Measurements from ENCODE around the gene C3orf20. TPM values are rescaled to one million over a fixed set of nuclear protein-coding genes. Genes with fewer than 3 reads are reported as not detected.

C3orf20 gene
- total and polyA plus RNA-seq, 2 of the 13 experiments (the other 11 are each of a cell fraction or from before 2014, with no cell fraction given) = 0.03 to 0.04 TPM

GRCh38 chr3:14758297-14758696 is 83.4 kb downstream of the C3orf20 start:
- peaks cover 0 to 7% of the 10 kb centered on the region in 2 experiments; a peak in 1 of 5 replicates for H3K27me3 ChIP-seq (ENCODE audit: control insufficient read depth in 1 of 2, insufficient read depth in 2 of 2, low read length in 2 of 2)
- intact Hi-C loops (cut with micrococcal nuclease; ENCODE audit: unreplicated experiment) (no loop called here), in situ Hi-C loops (cut with HindIII; ENCODE audit: extremely low pct_ligation_motif_present, low pct_unique_long_range_greater_than_20kb) (no loop called here)
- WGBS (ENCODE audit: low lambda C conversion rate) = 36% methylated on average over 4 of the region's 4 CpGs
- H3K27ac ChIP-seq (ENCODE audit: extremely low read length, insufficient read depth, low read length) = no peak overlapping the region
- H3K4me3 ChIP-seq (replicated peaks in 1 of 3; ENCODE audit: insufficient read depth in 1 of 3, low read depth in 2 of 3, low read length in 3 of 3) = no peak overlapping the region
- H3K9ac ChIP-seq (ENCODE audit: insufficient read depth, low read depth, low read length) = no peak overlapping the region
- H3K4me1 ChIP-seq (ENCODE audit: insufficient read depth, low read length) = no peaks in the 10 kb centered on the region
- ATAC-seq (no peak), DNase-seq (ENCODE audit: low spot score) (no peak), FAIRE-seq (no peak)
- no peaks in the 10 kb centered on the region for H3K9me3 ChIP-seq (ENCODE audit: low read length)
- H3K4me2 ChIP-seq (ENCODE audit: low read depth, low read length) = no peak overlapping the region
- H2AFZ ChIP-seq (ENCODE audit: low read length) = no peak overlapping the region
- ChIA-PET POLR2A (no interaction called here), CTCF (ENCODE audit: low intra/inter-chr PET ratio, low total read pairs) (no interaction called here)
- no peaks in the 10 kb centered on the region for H3K79me2 ChIP-seq (ENCODE audit: insufficient read depth, low read length)
- no peaks in the 10 kb centered on the region for H3K36me3 ChIP-seq (replicated peaks in 1 of 2; ENCODE audit: control insufficient read depth in 1 of 2, insufficient read depth in 2 of 2, low read length in 2 of 2)
- H4K20me1 ChIP-seq (ENCODE audit: insufficient read depth, low read length) = no peaks in the 10 kb centered on the region
- BruUV-seq (replicated peaks) = no TSS peak
- TF ChIP-seq KDM3A (CRISPR knock-in tag; IDR thresholded peaks at IDR 0.05; ENCODE audit: low read depth) = no peak
- no peak for TF ChIP-seq MED8 (CRISPR knock-in tag; IDR thresholded peaks at IDR 0.05; ENCODE audit: insufficient replicate concordance)
- TF ChIP-seq DZIP1 (CRISPR knock-in tag; IDR thresholded peaks at IDR 0.05) = no peak
- no peak for TF ChIP-seq ZNF292 (CRISPR knock-in tag; IDR thresholded peaks at IDR 0.05; ENCODE audit: borderline replicate concordance, low read depth)
- no peak for TF ChIP-seq ZNF772 (CRISPR knock-in tag; IDR thresholded peaks at IDR 0.05)
- TF ChIP-seq MEIS1 (CRISPR knock-in tag; IDR thresholded peaks at IDR 0.05; ENCODE audit: borderline replicate concordance) = no peak
- no peak for TF ChIP-seq ZSCAN21 (CRISPR knock-in tag; IDR thresholded peaks at IDR 0.05; ENCODE audit: borderline replicate concordance)
- TF ChIP-seq ZFP90 (CRISPR knock-in tag; IDR thresholded peaks at IDR 0.05; ENCODE audit: borderline replicate concordance) = no peak
- no peak for TF ChIP-seq ZFP82 (CRISPR knock-in tag; IDR thresholded peaks at IDR 0.05; ENCODE audit: borderline replicate concordance)
- no peak for TF ChIP-seq SMARCE1 (IDR thresholded peaks at IDR 0.05; ENCODE audit: borderline replicate concordance)
- TF ChIP-seq, protein P1, sequence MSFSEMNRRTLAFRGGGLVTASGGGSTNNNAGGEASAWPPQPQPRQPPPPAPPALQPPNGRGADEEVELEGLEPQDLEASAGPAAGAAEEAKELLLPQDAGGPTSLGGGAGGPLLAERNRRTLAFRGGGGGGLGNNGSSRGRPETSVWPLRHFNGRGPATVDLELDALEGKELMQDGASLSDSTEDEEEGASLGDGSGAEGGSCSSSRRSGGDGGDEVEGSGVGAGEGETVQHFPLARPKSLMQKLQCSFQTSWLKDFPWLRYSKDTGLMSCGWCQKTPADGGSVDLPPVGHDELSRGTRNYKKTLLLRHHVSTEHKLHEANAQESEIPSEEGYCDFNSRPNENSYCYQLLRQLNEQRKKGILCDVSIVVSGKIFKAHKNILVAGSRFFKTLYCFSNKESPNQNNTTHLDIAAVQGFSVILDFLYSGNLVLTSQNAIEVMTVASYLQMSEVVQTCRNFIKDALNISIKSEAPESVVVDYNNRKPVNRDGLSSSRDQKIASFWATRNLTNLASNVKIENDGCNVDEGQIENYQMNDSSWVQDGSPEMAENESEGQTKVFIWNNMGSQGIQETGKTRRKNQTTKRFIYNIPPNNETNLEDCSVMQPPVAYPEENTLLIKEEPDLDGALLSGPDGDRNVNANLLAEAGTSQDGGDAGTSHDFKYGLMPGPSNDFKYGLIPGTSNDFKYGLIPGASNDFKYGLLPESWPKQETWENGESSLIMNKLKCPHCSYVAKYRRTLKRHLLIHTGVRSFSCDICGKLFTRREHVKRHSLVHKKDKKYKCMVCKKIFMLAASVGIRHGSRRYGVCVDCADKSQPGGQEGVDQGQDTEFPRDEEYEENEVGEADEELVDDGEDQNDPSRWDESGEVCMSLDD (CRISPR knock-in tag; IDR thresholded peaks at IDR 0.05; ENCODE audit: borderline replicate concordance) = no peak
- TF ChIP-seq ETV6 (CRISPR knock-in tag; conservative IDR thresholded peaks at IDR 0.05) = no peak
- TF ChIP-seq, protein P2, sequence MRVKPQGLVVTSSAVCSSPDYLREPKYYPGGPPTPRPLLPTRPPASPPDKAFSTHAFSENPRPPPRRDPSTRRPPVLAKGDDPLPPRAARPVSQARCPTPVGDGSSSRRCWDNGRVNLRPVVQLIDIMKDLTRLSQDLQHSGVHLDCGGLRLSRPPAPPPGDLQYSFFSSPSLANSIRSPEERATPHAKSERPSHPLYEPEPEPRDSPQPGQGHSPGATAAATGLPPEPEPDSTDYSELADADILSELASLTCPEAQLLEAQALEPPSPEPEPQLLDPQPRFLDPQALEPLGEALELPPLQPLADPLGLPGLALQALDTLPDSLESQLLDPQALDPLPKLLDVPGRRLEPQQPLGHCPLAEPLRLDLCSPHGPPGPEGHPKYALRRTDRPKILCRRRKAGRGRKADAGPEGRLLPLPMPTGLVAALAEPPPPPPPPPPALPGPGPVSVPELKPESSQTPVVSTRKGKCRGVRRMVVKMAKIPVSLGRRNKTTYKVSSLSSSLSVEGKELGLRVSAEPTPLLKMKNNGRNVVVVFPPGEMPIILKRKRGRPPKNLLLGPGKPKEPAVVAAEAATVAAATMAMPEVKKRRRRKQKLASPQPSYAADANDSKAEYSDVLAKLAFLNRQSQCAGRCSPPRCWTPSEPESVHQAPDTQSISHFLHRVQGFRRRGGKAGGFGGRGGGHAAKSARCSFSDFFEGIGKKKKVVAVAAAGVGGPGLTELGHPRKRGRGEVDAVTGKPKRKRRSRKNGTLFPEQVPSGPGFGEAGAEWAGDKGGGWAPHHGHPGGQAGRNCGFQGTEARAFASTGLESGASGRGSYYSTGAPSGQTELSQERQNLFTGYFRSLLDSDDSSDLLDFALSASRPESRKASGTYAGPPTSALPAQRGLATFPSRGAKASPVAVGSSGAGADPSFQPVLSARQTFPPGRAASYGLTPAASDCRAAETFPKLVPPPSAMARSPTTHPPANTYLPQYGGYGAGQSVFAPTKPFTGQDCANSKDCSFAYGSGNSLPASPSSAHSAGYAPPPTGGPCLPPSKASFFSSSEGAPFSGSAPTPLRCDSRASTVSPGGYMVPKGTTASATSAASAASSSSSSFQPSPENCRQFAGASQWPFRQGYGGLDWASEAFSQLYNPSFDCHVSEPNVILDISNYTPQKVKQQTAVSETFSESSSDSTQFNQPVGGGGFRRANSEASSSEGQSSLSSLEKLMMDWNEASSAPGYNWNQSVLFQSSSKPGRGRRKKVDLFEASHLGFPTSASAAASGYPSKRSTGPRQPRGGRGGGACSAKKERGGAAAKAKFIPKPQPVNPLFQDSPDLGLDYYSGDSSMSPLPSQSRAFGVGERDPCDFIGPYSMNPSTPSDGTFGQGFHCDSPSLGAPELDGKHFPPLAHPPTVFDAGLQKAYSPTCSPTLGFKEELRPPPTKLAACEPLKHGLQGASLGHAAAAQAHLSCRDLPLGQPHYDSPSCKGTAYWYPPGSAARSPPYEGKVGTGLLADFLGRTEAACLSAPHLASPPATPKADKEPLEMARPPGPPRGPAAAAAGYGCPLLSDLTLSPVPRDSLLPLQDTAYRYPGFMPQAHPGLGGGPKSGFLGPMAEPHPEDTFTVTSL (CRISPR knock-in tag; IDR thresholded peaks at IDR 0.05; ENCODE audit: borderline replicate concordance) = no peak

Data from HepG2 (cell line).